Measurements from ENCODE around the gene UBE4A. TPM values are rescaled to one million over a fixed set of nuclear protein-coding genes. Genes with fewer than 3 reads are reported as not detected.
A peak's percentile ranks its signal among the peaks of the same experiment; 100 is the strongest.
"Not testable (repeated sequence)": the region's sequence is repeated elsewhere in the genome, so short reads cannot be mapped to it uniquely, and the experiment has no call there.

Gene UBE4A
- total and polyA plus RNA-seq, 5 donors from 2014 or later, result 23.5 to 49.1 (median 27.2) TPM

DNA sequence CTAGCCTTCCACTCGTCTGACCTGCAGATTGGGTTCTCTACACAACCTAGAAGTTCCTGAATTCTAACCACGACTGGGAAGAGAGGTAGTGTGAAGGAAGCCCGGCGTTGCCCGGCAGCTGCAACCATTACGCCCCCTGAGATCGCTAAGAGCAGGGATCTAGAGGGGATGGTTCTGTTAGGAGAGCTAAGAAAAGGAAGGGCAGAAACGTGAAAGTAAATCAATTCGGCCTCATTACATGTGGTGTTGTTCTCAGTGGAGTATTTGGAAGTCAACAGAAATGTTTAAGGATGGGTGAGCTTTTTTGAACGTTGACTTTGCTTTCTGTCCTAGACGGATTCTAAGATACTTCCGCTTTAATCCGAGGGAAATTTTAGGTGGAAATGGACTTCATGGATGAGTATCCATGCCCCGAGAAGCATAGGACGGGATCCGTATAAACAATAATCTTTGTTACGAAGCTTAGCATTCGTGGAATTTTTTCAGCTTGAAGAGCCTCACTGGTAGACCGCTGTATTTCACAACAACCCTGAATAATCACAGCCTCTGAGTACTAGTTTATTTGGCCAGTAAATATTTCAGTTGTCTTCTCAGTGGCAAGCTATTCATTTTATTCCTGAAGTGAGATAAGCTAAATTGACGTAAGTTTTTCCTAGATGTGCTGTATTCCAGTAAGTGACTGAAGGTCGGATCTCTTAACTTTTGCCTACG lies 42.6 kb downstream of the UBE4A start:
- no peak for DNase-seq
- H3K27ac ChIP-seq (ENCODE audit: insufficient read depth, low read length, poor library complexity, severe bottlenecking), result peak overlapping the region; percentile 98
- H3K9me3 ChIP-seq (ENCODE audit: control insufficient read depth in 2 of 2, low read length in 2 of 2), result no peaks in the 10 kb centered on the region
- peaks cover 68% of the 10 kb centered on the region for H3K4me1 ChIP-seq (ENCODE audit: control insufficient read depth, insufficient read depth, low read length, poor library complexity, severe bottlenecking)
- peak overlapping the region; percentile 99 to 100 (median 99) for H3K27ac Mint-ChIP-seq
- peaks cover 8% of the 10 kb centered on the region for H3K36me3 Mint-ChIP-seq
- peaks cover 38 to 77% (median 62%) of the 10 kb centered on the region in 4 donors for H3K4me1 Mint-ChIP-seq
- H3K27me3 ChIP-seq (ENCODE audit: control insufficient read depth, insufficient read depth, low read length), result no peaks in the 10 kb centered on the region
- H3K27me3 Mint-ChIP-seq, result no peaks in the 10 kb centered on the region
- peaks cover 29% of the 10 kb centered on the region for H3K36me3 ChIP-seq (ENCODE audit: control insufficient read depth, insufficient read depth, low read length)
- peak overlapping the region; percentile 95 for H3K4me3 ChIP-seq (ENCODE audit: low read depth, low read length)
- ATAC-seq (ENCODE audit: low read depth in 2 of 2), result peak in 1 of 2 donors; percentile 0
- H3K9me3 Mint-ChIP-seq, result no peaks in the 10 kb centered on the region
- peak overlapping the region; percentile 92 to 98 (median 97) for H3K4me3 Mint-ChIP-seq

DNA sequence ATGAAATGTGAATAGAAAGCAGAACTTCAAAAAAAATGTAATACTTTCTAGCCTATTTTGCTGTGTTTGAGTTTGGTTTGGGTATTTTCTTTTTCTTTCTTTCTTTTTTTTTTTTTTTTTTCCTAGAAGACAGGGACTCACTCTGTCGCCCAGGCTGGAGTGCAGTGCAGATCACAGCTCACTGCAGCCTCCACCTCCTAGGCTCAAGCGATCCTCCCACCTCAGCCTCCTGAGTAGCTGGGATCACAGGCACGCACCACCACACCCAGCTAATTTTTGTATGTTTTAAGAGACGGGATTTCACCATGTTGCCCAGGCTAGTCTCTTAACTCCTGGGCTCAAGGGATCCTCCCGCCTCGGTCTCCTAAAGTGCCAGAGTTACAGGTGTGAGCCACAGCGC lies 43.2 kb downstream of the UBE4A start:
- Histone ChIP-seq H3K4me1 (ENCODE audit: control insufficient read depth, insufficient read depth, low read length, poor library complexity, severe bottlenecking) (peaks cover 68% of the 10 kb centered on the region), H3K4me3 (ENCODE audit: low read depth, low read length) (peak overlapping the region; percentile 95), H3K27ac (ENCODE audit: insufficient read depth, low read length, poor library complexity, severe bottlenecking) (peak overlapping the region; percentile 98), H3K36me3 (ENCODE audit: control insufficient read depth, insufficient read depth, low read length) (peaks cover 31% of the 10 kb centered on the region)
- Mint-ChIP-seq H3K4me3 (peak overlapping the region; percentile 92 to 98 (median 97)), H3K4me1 (peaks cover 38 to 75% (median 58%) of the 10 kb centered on the region in 4 donors), H3K27ac (peak overlapping the region in 2 of 3 donors; percentile 14 to 100)
- H3K36me3 Mint-ChIP-seq; ATAC-seq (ENCODE audit: low read depth in 2 of 2); H3K27me3 Mint-ChIP-seq; DNase-seq; H3K9me3 Mint-ChIP-seq; H3K9me3 ChIP-seq (ENCODE audit: control insufficient read depth in 2 of 2, low read length in 2 of 2); H3K27me3 ChIP-seq (ENCODE audit: control insufficient read depth, insufficient read depth, low read length): not testable (repeated sequence)

GRCh38 chr11:118406599-118407166 lies 47.3 kb downstream of the UBE4A start:
- ATAC-seq (ENCODE audit: low read depth in 2 of 2) (no peak), DNase-seq (no peak)
- Mint-ChIP-seq H3K36me3 (peaks cover 23% of the 10 kb centered on the region), H3K9me3 (no peaks in the 10 kb centered on the region), H3K27ac (peak overlapping the region in 2 of 3 donors; percentile 21 to 43), H3K4me1 (peaks cover 21 to 51% (median 40%) of the 10 kb centered on the region in 4 donors), H3K4me3 (no peak overlapping the region), H3K27me3 (no peaks in the 10 kb centered on the region)
- no peaks in the 10 kb centered on the region for H3K9me3 ChIP-seq (ENCODE audit: control insufficient read depth in 2 of 2, low read length in 2 of 2)
- H3K4me3 ChIP-seq (ENCODE audit: low read depth, low read length), result no peak overlapping the region
- H3K27ac ChIP-seq (ENCODE audit: insufficient read depth, low read length, poor library complexity, severe bottlenecking), result no peak overlapping the region
- peaks cover 46% of the 10 kb centered on the region for H3K36me3 ChIP-seq (ENCODE audit: control insufficient read depth, insufficient read depth, low read length)
- peaks cover 36% of the 10 kb centered on the region for H3K4me1 ChIP-seq (ENCODE audit: control insufficient read depth, insufficient read depth, low read length, poor library complexity, severe bottlenecking)
- no peaks in the 10 kb centered on the region for H3K27me3 ChIP-seq (ENCODE audit: control insufficient read depth, insufficient read depth, low read length)

- ATAC-seq (ENCODE audit: low read depth in 2 of 2) (no peak), DNase-seq (no peak)
- Histone ChIP-seq H3K27ac (ENCODE audit: insufficient read depth, low read length, poor library complexity, severe bottlenecking) (no peak overlapping the region), H3K27me3 (ENCODE audit: control insufficient read depth, insufficient read depth, low read length) (no peaks in the 10 kb centered on the region), H3K4me1 (ENCODE audit: control insufficient read depth, insufficient read depth, low read length, poor library complexity, severe bottlenecking) (peaks cover 2% of the 10 kb centered on the region), H3K9me3 (ENCODE audit: control insufficient read depth in 2 of 2, low read length in 2 of 2) (no peaks in the 10 kb centered on the region), H3K36me3 (ENCODE audit: control insufficient read depth, insufficient read depth, low read length) (peaks cover 50% of the 10 kb centered on the region), H3K4me3 (ENCODE audit: low read depth, low read length) (no peak overlapping the region)
- Mint-ChIP-seq H3K4me1 (peaks cover 9 to 25% (median 18%) of the 10 kb centered on the region in 4 donors), H3K9me3 (no peaks in the 10 kb centered on the region), H3K27ac (peak overlapping the region in 1 of 3 donors; percentile 66), H3K27me3 (no peaks in the 10 kb centered on the region), H3K4me3 (no peak overlapping the region), H3K36me3 (peaks cover 26% of the 10 kb centered on the region)
These were observed 50.8 kb downstream of the UBE4A start for GRCh38 chr11:118410055-118410745.

DNA sequence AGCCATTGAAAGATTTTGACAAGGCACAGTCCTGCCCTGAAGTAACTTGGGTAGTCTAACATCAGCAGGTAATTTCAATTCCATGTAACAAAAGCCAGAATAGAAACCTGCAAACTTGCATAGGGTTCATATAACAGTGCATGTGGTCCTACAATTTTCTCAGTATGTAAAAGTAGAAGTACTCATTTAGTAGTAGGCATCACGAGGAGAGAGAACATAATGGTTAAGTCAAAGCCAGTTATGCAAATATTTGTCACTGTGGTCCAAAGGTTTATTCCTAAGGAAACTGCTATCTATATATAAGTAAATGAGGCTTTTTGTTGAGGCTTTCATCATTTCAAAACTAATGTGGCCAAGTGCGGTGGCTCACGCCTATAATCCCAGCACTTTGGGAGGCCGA lies 52.1 kb downstream of the UBE4A start:
- Histone ChIP-seq H3K4me1 (ENCODE audit: control insufficient read depth, insufficient read depth, low read length, poor library complexity, severe bottlenecking) (no peaks in the 10 kb centered on the region), H3K9me3 (ENCODE audit: control insufficient read depth in 2 of 2, low read length in 2 of 2) (no peaks in the 10 kb centered on the region), H3K27ac (ENCODE audit: insufficient read depth, low read length, poor library complexity, severe bottlenecking) (no peak overlapping the region), H3K27me3 (ENCODE audit: control insufficient read depth, insufficient read depth, low read length) (no peaks in the 10 kb centered on the region), H3K4me3 (ENCODE audit: low read depth, low read length) (no peak overlapping the region), H3K36me3 (ENCODE audit: control insufficient read depth, insufficient read depth, low read length) (peaks cover 38% of the 10 kb centered on the region)
- Mint-ChIP-seq H3K9me3 (no peaks in the 10 kb centered on the region), H3K4me1 (peaks cover 4 to 16% (median 11%) of the 10 kb centered on the region in 4 donors), H3K4me3 (peak overlapping the region in 1 of 4 donors; percentile 8), H3K27me3 (no peaks in the 10 kb centered on the region), H3K36me3 (peaks cover 26% of the 10 kb centered on the region), H3K27ac (no peak overlapping the region)
- no peak for ATAC-seq (ENCODE audit: low read depth in 2 of 2)
- DNase-seq, result no peak

GRCh38 chr11:118412921-118413320 lies 53.5 kb downstream of the UBE4A start:
- H3K27me3 Mint-ChIP-seq, result no peaks in the 10 kb centered on the region

DNA sequence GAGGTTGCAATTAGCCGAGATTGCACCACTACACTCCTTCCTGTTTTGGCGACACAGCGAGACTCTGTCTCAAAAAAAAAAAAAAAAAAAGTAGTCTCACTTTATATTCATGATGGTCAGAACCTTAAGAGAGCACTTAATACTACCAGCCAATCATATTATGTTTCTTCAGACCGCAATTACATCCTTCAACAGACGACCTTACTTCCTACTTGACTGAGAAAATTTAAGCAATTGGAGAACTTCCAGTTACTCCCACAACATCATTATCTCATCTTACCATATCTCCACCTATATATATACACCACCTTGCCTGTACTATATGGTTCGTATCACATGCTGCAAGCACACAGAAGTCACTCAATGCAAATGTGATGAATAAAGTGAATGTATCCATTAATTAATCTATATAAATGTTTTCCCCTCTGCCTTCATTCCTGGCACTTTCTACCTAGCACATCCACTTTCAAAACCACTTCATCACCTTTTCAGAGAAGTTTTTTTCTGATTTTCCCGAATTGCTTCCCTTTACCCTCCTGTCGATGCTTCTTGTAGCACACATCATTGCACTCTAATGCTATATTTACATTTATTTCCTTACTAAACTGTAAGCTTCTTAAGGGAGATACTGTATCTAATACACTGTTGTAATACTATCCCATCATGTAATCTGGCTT lies 55.8 kb downstream of the UBE4A start:
- no peaks in the 10 kb centered on the region for H3K27me3 ChIP-seq (ENCODE audit: control insufficient read depth, insufficient read depth, low read length)
- no peaks in the 10 kb centered on the region for H3K9me3 ChIP-seq (ENCODE audit: control insufficient read depth in 2 of 2, low read length in 2 of 2)
- no peak overlapping the region for H3K4me3 ChIP-seq (ENCODE audit: low read depth, low read length)
- ATAC-seq (ENCODE audit: low read depth in 2 of 2) (no peak), DNase-seq (no peak)
- H3K27ac ChIP-seq (ENCODE audit: insufficient read depth, low read length, poor library complexity, severe bottlenecking), result no peak overlapping the region
- H3K4me1 Mint-ChIP-seq, result peaks cover 4 to 13% (median 4%) of the 10 kb centered on the region in 4 donors
- H3K4me3 Mint-ChIP-seq, result no peak overlapping the region
- peaks cover 16% of the 10 kb centered on the region for H3K36me3 Mint-ChIP-seq
- no peaks in the 10 kb centered on the region for H3K27me3 Mint-ChIP-seq
- H3K27ac Mint-ChIP-seq, result no peak overlapping the region
- no peaks in the 10 kb centered on the region for H3K9me3 Mint-ChIP-seq
- no peaks in the 10 kb centered on the region for H3K4me1 ChIP-seq (ENCODE audit: control insufficient read depth, insufficient read depth, low read length, poor library complexity, severe bottlenecking)
- H3K36me3 ChIP-seq (ENCODE audit: control insufficient read depth, insufficient read depth, low read length), result peaks cover 15% of the 10 kb centered on the region

More at GRCh38 chr11:118412921-118413320, 53.5 kb downstream of the UBE4A start:
- Histone ChIP-seq H3K4me1 (ENCODE audit: control insufficient read depth, insufficient read depth, low read length, poor library complexity, severe bottlenecking) (no peaks in the 10 kb centered on the region), H3K4me3 (ENCODE audit: low read depth, low read length) (no peak overlapping the region), H3K9me3 (ENCODE audit: control insufficient read depth in 2 of 2, low read length in 2 of 2) (no peaks in the 10 kb centered on the region), H3K27me3 (ENCODE audit: control insufficient read depth, insufficient read depth, low read length) (no peaks in the 10 kb centered on the region), H3K27ac (ENCODE audit: insufficient read depth, low read length, poor library complexity, severe bottlenecking) (peak overlapping the region; percentile 19), H3K36me3 (ENCODE audit: control insufficient read depth, insufficient read depth, low read length) (peaks cover 26% of the 10 kb centered on the region)
- ATAC-seq (ENCODE audit: low read depth in 2 of 2) (no peak), DNase-seq (no peak)
- Mint-ChIP-seq H3K9me3 (no peaks in the 10 kb centered on the region), H3K36me3 (peaks cover 19% of the 10 kb centered on the region), H3K27ac (peak overlapping the region in 2 of 3 donors; percentile 4 to 76), H3K4me3 (no peak overlapping the region), H3K4me1 (peaks cover 4 to 12% (median 9%) of the 10 kb centered on the region in 4 donors)

Data from CD4-positive, CD25-positive, alpha-beta regulatory T cell (primary cell).